Progenitor cell of endocrine pancreas (in vitro differentiated cells): ENCODE results near the gene KCP. TPM values are rescaled to one million over a fixed set of nuclear protein-coding genes. Genes with fewer than 3 reads are reported as not detected.

Experiments used
- DNase-seq: peaks from one replicate; pipeline ENCODE4 v3.0.0; 2021; ENCODE audit warnings: low spot score; ENCODE audit not compliant: unreplicated experiment
- H3K27ac Mint-ChIP-seq: 2 replicates; pipeline ENCODE4 v1.8.0; 2021; ENCODE audit warnings: mild to moderate bottlenecking, moderate library complexity, mixed read lengths
- H3K27me3 Mint-ChIP-seq: 2 replicates; pipeline ENCODE4 v1.8.0; 2021; ENCODE audit warnings: mixed read lengths
- H3K36me3 Mint-ChIP-seq: 2 replicates; pipeline ENCODE4 v1.8.0; 2022; ENCODE audit warnings: mixed read lengths; ENCODE audit not compliant: insufficient read depth
- H3K4me1 Mint-ChIP-seq: 2 replicates; pipeline ENCODE4 v1.8.0; 2021; ENCODE audit warnings: low read depth, mixed read lengths
- H3K4me3 Mint-ChIP-seq: 2 replicates; pipeline ENCODE4 v1.8.0; 2021; ENCODE audit warnings: low read depth, mild to moderate bottlenecking, moderate library complexity, mixed read lengths
- H3K9me3 Mint-ChIP-seq: 2 replicates; pipeline ENCODE4 v1.8.0; 2021; ENCODE audit warnings: low read depth, mixed read lengths
- CTCF ChIP-seq: fragments of 200-600 bp; sonication (generic); IDR thresholded peaks from one replicate; pipeline ENCODE4 v1.5.0; 2021; ENCODE audit warnings: antibody characterized with exemption, mild to moderate bottlenecking; ENCODE audit not compliant: unreplicated experiment
- total RNA-seq: library from RNA; stranded (reverse); gene quantifications from 2 replicates; pipeline ENCODE4 v1.2.1, GENCODE V29; 2021

The KCP gene
- total RNA-seq, 1 donor from 2014 or later, result 8.5 TPM

GRCh38 chr7:128892521-128893250 is 17.8 kb downstream of the KCP start:
- no peaks in the 10 kb centered on the region for H3K9me3 Mint-ChIP-seq
- peaks cover 11% of the 10 kb centered on the region for H3K27me3 Mint-ChIP-seq
- peaks cover 2% of the 10 kb centered on the region for H3K36me3 Mint-ChIP-seq
- H3K4me1 Mint-ChIP-seq, result no peaks in the 10 kb centered on the region
- DNase-seq, result no peak
- H3K4me3 Mint-ChIP-seq, result no peak overlapping the region
- no peak for TF ChIP-seq CTCF
- H3K27ac Mint-ChIP-seq, result no peak overlapping the region

GRCh38 chr7:128891942-128892269 is 18.6 kb downstream of the KCP start:
- H3K27me3 Mint-ChIP-seq, result peaks cover 11% of the 10 kb centered on the region
- H3K4me3 Mint-ChIP-seq, result no peak overlapping the region
- H3K9me3 Mint-ChIP-seq, result no peaks in the 10 kb centered on the region
- H3K36me3 Mint-ChIP-seq, result peaks cover 1% of the 10 kb centered on the region
- H3K4me1 Mint-ChIP-seq, result no peaks in the 10 kb centered on the region
- TF ChIP-seq CTCF, result no peak
- H3K27ac Mint-ChIP-seq, result no peak overlapping the region
- no peak for DNase-seq

GRCh38 chr7:128891110-128891941 is 19.2 kb downstream of the KCP start:
- Mint-ChIP-seq H3K9me3 (no peaks in the 10 kb centered on the region), H3K27ac (no peak overlapping the region), H3K36me3 (no peaks in the 10 kb centered on the region), H3K27me3 (peaks cover 11% of the 10 kb centered on the region), H3K4me1 (no peaks in the 10 kb centered on the region), H3K4me3 (no peak overlapping the region)
- no peak for TF ChIP-seq CTCF
- no peak for DNase-seq

DNA sequence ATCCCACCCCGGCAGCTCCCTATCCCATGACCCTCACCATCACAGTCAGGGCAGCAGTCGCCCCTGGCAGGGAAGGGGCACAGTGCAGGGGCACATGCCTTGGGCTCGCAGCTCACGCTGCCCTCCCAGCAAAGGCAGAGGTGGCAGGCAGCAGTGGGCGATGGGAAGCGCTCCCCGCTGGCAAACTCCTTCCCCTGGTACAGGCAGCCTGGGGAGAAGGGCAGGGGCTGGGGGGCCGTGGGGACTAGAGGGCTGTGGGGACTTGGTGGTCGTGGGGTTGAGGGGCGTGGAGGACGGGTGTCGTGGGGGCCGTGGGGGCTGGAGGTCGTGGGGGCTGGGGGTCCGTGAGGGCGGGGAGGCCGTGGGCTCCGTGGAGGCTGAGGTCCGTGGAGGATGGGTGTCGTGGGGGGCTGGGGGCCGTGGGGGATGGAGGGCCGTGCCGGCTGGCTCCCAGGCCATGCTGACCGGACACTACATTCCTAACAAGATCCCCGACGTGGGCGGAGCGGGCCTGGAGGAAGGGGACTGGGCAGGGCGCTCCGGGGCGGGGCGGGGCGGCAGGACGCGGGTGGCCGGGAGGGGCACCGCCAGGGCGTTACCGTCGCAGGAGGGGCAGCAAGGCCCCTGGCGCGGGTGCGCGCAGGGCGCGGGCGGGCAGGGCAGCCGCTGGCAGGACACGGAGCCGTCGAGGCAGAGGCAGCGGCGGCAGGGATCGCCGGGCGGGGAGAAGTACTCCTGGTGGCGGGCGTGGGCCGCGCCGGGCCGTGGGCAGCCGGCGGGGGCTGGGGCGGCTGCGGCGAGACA is 20.0 kb downstream of the KCP start:
- no peaks in the 10 kb centered on the region for H3K9me3 Mint-ChIP-seq
- H3K4me1 Mint-ChIP-seq, result no peaks in the 10 kb centered on the region
- H3K27me3 Mint-ChIP-seq, result peaks cover 11% of the 10 kb centered on the region
- no peaks in the 10 kb centered on the region for H3K36me3 Mint-ChIP-seq
- H3K27ac Mint-ChIP-seq, result no peak overlapping the region
- DNase-seq, result no peak
- no peak for TF ChIP-seq CTCF
- no peak overlapping the region for H3K4me3 Mint-ChIP-seq

GRCh38 chr7:128889121-128889520 is 21.4 kb downstream of the KCP start:
- no peak for TF ChIP-seq CTCF
- Mint-ChIP-seq H3K4me3 (no peak overlapping the region), H3K36me3 (no peaks in the 10 kb centered on the region), H3K4me1 (no peaks in the 10 kb centered on the region), H3K27ac (no peak overlapping the region), H3K9me3 (no peaks in the 10 kb centered on the region), H3K27me3 (peaks cover 11% of the 10 kb centered on the region)
- DNase-seq, result no peak
